Stimulated activated CD8-positive, alpha-beta memory T cell treated with anti-CD3 and anti-CD28 coated beads, Interleukin-7, amount 100 ng/mL, for 24 hours (primary cell): ENCODE measurements around the gene CNTN1.

Experiments used
- DNase-seq: peaks from one replicate; pipeline ENCODE4 v3.0.0-alpha.2; 2020; ENCODE audit warnings: low read depth

Gene CNTN1

GRCh38 chr12:40853221-40853620 lies 161.0 kb downstream of the CNTN1 start:
- DNase-seq: no peak

GRCh38 chr12:40854604-40855003 lies 162.4 kb downstream of the CNTN1 start:
- no peak for DNase-seq

- DNase-seq: no peak
Measured at GRCh38 chr12:40864891-40865290, 172.7 kb downstream of the CNTN1 start.

GRCh38 chr12:40870981-40871380 lies 178.7 kb downstream of the CNTN1 start:
- DNase-seq: no peak

- no peak for DNase-seq
Measured at GRCh38 chr12:40874868-40875267, 182.6 kb downstream of the CNTN1 start.

- DNase-seq: no peak
Measured at GRCh38 chr12:40889329-40889728, 197.1 kb downstream of the CNTN1 start.

- DNase-seq: no peak
Measured at GRCh38 chr12:40892528-40892927, 200.3 kb downstream of the CNTN1 start.

- no peak for DNase-seq
Measured at GRCh38 chr12:40898505-40898904, 206.3 kb downstream of the CNTN1 start.

- DNase-seq: no peak
Measured at GRCh38 chr12:40903040-40903439, 210.8 kb downstream of the CNTN1 start.

- DNase-seq: no peak
Measured at GRCh38 chr12:40907115-40907527, 214.9 kb downstream of the CNTN1 start.

- DNase-seq: no peak
Measured at GRCh38 chr12:40911676-40912075, 219.4 kb downstream of the CNTN1 start.

GRCh38 chr12:40915172-40915571 lies 222.9 kb downstream of the CNTN1 start:
- DNase-seq: no peak

- DNase-seq: no peak
Measured at GRCh38 chr12:40917561-40917960, 225.3 kb downstream of the CNTN1 start.

GRCh38 chr12:40921563-40922163 lies 229.4 kb downstream of the CNTN1 start:
- no peak for DNase-seq

GRCh38 chr12:40937891-40938290 lies 245.7 kb downstream of the CNTN1 start:
- DNase-seq: no peak

- no peak for DNase-seq
Measured at GRCh38 chr12:40942326-40942725, 250.1 kb downstream of the CNTN1 start.

GRCh38 chr12:40945772-40946171 lies 253.5 kb downstream of the CNTN1 start:
- DNase-seq: no peak

- DNase-seq: no peak
Measured at GRCh38 chr12:40946612-40947194, 254.5 kb downstream of the CNTN1 start.

- no peak for DNase-seq
Measured at GRCh38 chr12:40947797-40948196, 255.6 kb downstream of the CNTN1 start.

- no peak for DNase-seq
Measured at GRCh38 chr12:40953076-40953475, 260.8 kb downstream of the CNTN1 start.

GRCh38 chr12:40957417-40957816 lies 265.2 kb downstream of the CNTN1 start:
- DNase-seq: no peak

- DNase-seq: no peak
Measured at GRCh38 chr12:40959041-40959440, 266.8 kb downstream of the CNTN1 start.

GRCh38 chr12:40963751-40964150 lies 271.5 kb downstream of the CNTN1 start:
- no peak for DNase-seq

- no peak for DNase-seq
Measured at GRCh38 chr12:40969796-40970195, 277.6 kb downstream of the CNTN1 start.
